Activated CD8-positive, alpha-beta memory T cell treated with anti-CD3 and anti-CD28 coated beads, Interleukin-2, amount 10 ng/mL, durations not matched to agents 7 days and 5 days (primary cell): ENCODE data around the gene SFMBT2. TPM values are rescaled to one million over a fixed set of nuclear protein-coding genes. Genes with fewer than 3 reads are reported as not detected.

Source experiments
- ATAC-seq: fragments of 150-1000 bp; cut with Tn5 transposase; one replicate; pipeline ENCODE4 v1.10.0; 2021; ENCODE audit warnings: moderate library complexity
- CTCF ChIA-PET: fragments of 350-600 bp; sonication (Branson Sonifier 250); formaldehyde crosslinking; loops from one replicate; lab custom pipeline; 2021; ENCODE audit warnings: antibody characterized with exemption; lab: Charles Lee
- DNase-seq: peaks from one replicate; pipeline ENCODE4 v3.0.0-alpha.2; 2020
- H3K27ac Mint-ChIP-seq: one replicate; pipeline ENCODE4 v1.8.0; 2021; ENCODE audit warnings: mild to moderate bottlenecking, mixed read lengths
- H3K27me3 Mint-ChIP-seq: one replicate; pipeline ENCODE4 v1.8.0; 2021; ENCODE audit warnings: mixed read lengths
- H3K36me3 Mint-ChIP-seq: one replicate; pipeline ENCODE4 v1.8.0; 2021; ENCODE audit warnings: mild to moderate bottlenecking, mixed read lengths
- H3K4me1 Mint-ChIP-seq: one replicate; pipeline ENCODE4 v1.8.0; 2021; ENCODE audit warnings: mixed read lengths
- H3K4me3 Mint-ChIP-seq: one replicate; pipeline ENCODE4 v1.8.0; 2021; ENCODE audit warnings: mild to moderate bottlenecking, moderate library complexity, mixed read lengths
- H3K9me3 Mint-ChIP-seq: one replicate; pipeline ENCODE4 v1.8.0; 2022; ENCODE audit warnings: low read depth, mixed read lengths
- total RNA-seq, 2 experiments: library from RNA; stranded (reverse); gene quantifications; one replicate each; pipeline ENCODE4 v1.2.3, GENCODE V29; 2021

The SFMBT2 gene
- total RNA-seq, 2 experiments from 2014 or later, result 49.5 to 69.0 TPM

DNA sequence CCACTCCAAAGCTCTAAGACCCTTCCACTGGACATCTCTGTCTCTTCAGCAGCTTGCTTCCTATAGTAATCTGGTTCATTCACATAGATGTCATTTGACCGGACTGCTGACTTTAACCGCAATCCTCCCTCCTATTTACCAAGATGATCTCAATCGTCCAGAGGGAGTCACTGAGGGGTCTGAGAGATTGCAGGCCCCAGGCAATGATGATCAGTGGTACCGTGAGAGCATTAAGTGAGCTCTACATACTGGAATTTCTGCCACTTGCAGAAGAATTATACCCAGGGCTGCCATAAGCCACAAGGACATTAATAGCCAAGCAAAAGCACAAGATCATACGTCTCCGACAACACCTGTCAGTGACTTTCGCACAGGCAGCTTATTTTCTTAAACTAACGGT is 245.9 kb downstream of the SFMBT2 start:
- no peak overlapping the region for H3K27ac Mint-ChIP-seq
- CTCF ChIA-PET, result interaction anchor here (1.3 kb wide), 1 partner anchor 245 kb away, joined by 4 read pairs; no protein-coding TSS in a partner anchor
- no peaks in the 10 kb centered on the region for H3K27me3 Mint-ChIP-seq
- H3K9me3 Mint-ChIP-seq, result no peaks in the 10 kb centered on the region
- H3K4me1 Mint-ChIP-seq, result peaks cover 4% of the 10 kb centered on the region
- no peak overlapping the region for H3K4me3 Mint-ChIP-seq
- no peak for ATAC-seq
- peaks cover 53% of the 10 kb centered on the region for H3K36me3 Mint-ChIP-seq
- no peak for DNase-seq

DNA sequence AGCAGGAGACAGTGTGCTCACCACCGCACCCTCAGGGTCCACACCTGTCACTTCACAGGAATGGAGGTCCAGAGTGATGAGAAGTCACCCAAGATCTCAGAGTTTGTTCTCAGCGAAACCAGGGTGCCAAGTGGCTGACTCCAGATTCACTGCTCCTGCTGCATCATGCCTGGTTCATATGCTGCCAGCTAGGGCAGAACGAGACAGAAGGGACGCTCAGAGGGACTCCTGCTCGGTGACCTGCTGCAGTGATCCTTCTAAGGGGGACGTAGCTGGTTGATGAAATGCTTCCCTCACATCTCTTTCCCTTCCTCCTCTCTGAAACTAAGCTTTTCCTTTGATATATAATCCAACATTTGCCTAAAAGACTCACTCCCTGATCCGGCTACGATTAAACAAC is 248.5 kb downstream of the SFMBT2 start:
- peaks cover 10% of the 10 kb centered on the region for H3K4me1 Mint-ChIP-seq
- DNase-seq (no peak), ATAC-seq (no peak)
- H3K36me3 Mint-ChIP-seq, result peaks cover 51% of the 10 kb centered on the region
- H3K27me3 Mint-ChIP-seq, result no peaks in the 10 kb centered on the region
- no peak overlapping the region for H3K4me3 Mint-ChIP-seq
- CTCF ChIA-PET, result interaction anchor here (1.1 kb wide), 1 partner anchor 17 kb away, joined by 3 read pairs; no protein-coding TSS in a partner anchor
- H3K9me3 Mint-ChIP-seq, result no peaks in the 10 kb centered on the region
- H3K27ac Mint-ChIP-seq, result no peak overlapping the region

DNA sequence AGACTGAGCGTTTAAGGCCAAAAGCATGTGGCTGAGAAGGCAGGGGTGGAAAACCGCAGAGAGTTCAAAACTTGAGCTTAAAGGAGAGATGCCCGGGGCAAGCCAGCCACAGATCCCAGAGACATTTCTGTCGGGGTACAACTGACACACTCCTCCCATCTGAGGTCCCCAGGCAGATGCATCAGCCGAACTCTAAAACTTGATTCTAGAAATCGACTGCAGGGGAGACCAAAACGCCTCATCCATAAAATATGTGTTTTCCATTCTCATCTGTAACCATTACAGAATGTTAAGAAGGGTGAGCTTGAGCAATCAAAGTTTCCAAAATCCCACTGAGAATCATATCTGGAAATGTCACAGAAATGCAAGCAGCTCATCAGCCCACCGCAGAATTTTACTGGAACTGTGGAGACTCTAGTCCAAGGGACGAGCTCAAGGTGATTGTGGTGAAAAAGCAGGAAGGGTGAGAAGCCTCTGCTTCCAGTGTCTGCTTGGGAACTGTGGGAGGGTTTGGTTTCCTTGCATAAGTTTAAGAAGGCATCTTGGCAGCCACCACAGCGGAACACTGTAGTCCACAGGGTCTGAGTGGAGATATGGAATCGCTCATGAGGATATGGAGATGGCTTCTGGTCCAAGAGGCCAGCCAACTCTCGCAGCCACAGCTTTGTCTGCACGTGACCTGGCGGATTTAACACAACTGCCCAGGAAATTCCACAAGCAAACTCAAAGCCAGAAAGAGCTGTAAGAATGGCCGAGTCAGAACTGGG is 249.2 kb downstream of the SFMBT2 start:
- H3K27me3 Mint-ChIP-seq, result no peaks in the 10 kb centered on the region
- H3K4me3 Mint-ChIP-seq, result no peak overlapping the region
- peaks cover 49% of the 10 kb centered on the region for H3K36me3 Mint-ChIP-seq
- CTCF ChIA-PET, result interaction anchor here (1.1 to 1.2 kb wide), 2 partner anchors 17 to 242 kb away, joined by 3 read pairs; no protein-coding TSS in a partner anchor
- no peak for ATAC-seq
- no peak for DNase-seq
- no peaks in the 10 kb centered on the region for H3K9me3 Mint-ChIP-seq
- no peak overlapping the region for H3K27ac Mint-ChIP-seq
- peaks cover 10% of the 10 kb centered on the region for H3K4me1 Mint-ChIP-seq

DNA sequence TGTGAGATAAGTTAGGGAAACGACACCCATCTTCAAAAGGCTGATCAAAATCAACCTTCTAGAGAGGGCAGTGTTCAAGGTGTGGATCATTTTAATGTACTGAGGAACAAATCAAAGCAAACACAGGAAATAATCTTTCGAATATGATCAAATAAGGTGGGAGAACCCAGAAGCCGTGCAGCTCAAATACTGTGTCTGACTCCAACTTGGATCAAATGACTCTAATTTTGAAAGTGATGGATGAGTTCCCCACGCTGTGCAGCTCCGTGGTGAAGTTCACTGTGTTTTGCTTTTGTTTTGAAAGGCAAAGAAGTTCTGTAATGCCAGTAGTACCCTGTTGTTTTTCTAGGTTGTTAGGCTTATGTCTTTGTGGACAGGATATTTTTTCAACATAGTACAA is 250.9 kb downstream of the SFMBT2 start:
- Mint-ChIP-seq H3K36me3 (peaks cover 49% of the 10 kb centered on the region), H3K27me3 (no peaks in the 10 kb centered on the region), H3K9me3 (no peaks in the 10 kb centered on the region), H3K4me3 (no peak overlapping the region), H3K4me1 (peaks cover 10% of the 10 kb centered on the region), H3K27ac (peak overlapping the region; percentile 18)
- ATAC-seq (no peak), DNase-seq (no peak)
- CTCF ChIA-PET, result interaction anchor here (0.6 to 0.8 kb wide), 2 partner anchors 33 to 240 kb away, joined by 3 read pairs; no protein-coding TSS in a partner anchor

DNA sequence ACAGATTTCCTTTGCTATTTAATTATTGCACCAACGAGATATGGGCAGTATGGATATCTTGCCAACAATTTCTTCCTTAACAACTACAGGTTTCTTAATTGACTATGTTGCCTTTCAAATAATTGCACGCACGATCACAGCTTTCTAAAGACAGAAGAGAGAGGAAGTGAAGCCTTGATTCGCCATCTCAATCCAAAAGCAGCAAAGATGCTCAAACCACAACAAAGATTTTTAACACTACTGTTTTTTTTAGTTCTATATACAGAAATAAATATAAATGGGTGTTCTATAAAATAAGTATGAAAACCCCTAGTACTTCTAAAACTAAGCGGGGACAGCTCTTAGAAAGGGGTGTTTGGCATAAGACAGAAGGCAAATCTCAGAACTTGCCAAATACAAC is 251.3 kb downstream of the SFMBT2 start:
- Mint-ChIP-seq H3K4me3 (no peak overlapping the region), H3K27ac (no peak overlapping the region), H3K9me3 (no peaks in the 10 kb centered on the region), H3K4me1 (peaks cover 10% of the 10 kb centered on the region), H3K36me3 (peaks cover 49% of the 10 kb centered on the region), H3K27me3 (no peaks in the 10 kb centered on the region)
- ATAC-seq (no peak), DNase-seq (no peak)
- CTCF ChIA-PET, result interaction anchor here (0.8 kb wide), 1 partner anchor 240 kb away, joined by 3 read pairs; no protein-coding TSS in a partner anchor

DNA sequence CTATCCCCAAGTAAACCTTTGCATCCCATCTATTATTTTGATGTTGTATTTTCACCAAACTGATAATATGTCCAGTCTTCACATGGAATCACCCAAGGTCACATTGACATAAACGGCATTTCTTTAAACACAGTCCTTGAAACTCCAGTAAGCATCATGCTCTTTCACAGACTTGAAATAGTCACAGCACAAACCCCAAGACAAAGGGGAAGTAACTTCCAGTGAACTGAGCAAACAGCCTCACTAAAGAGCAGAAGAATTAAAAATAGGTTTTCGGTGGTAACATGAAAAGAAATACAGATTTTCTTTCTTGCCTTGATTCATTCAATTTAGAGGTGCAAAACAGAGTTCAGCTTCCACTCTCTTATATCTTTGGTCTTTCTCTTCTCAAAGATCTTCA is 253.7 kb downstream of the SFMBT2 start:
- ATAC-seq, result no peak
- H3K4me3 Mint-ChIP-seq, result no peak overlapping the region
- peaks cover 7% of the 10 kb centered on the region for H3K27me3 Mint-ChIP-seq
- H3K9me3 Mint-ChIP-seq, result no peaks in the 10 kb centered on the region
- CTCF ChIA-PET, result no interaction called here
- DNase-seq, result no peak
- H3K4me1 Mint-ChIP-seq, result peaks cover 10% of the 10 kb centered on the region
- H3K27ac Mint-ChIP-seq, result no peak overlapping the region
- H3K36me3 Mint-ChIP-seq, result peaks cover 36% of the 10 kb centered on the region

DNA sequence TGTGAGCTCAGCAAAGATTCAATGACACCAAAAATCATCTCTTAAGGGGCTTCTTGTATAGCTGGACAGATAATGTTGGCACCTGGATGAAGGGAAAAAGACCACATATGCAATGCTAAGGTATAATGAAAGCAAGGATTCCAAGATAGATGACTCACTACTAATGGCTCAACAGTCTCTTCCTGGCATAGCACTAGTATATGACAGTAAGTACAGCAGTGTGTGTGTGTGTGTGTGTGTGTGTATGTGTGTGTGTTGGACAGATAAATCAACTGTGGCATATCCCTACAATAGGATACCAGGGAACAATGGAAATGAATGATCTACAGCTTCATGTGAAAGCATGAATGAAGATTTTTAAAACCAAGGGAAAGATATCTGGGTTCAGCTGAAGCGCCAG is 257.1 kb downstream of the SFMBT2 start:
- ATAC-seq (no peak), DNase-seq (no peak)
- no peaks in the 10 kb centered on the region for H3K4me1 Mint-ChIP-seq
- peaks cover 11% of the 10 kb centered on the region for H3K36me3 Mint-ChIP-seq
- no peak overlapping the region for H3K4me3 Mint-ChIP-seq
- no peak overlapping the region for H3K27ac Mint-ChIP-seq
- H3K27me3 Mint-ChIP-seq, result peaks cover 18% of the 10 kb centered on the region
- CTCF ChIA-PET, result interaction anchor here (0.7 to 1.8 kb wide), 5 partner anchors 19 to 396 kb away, joined by 3 to 6 read pairs (median 4); no protein-coding TSS in a partner anchor
- no peaks in the 10 kb centered on the region for H3K9me3 Mint-ChIP-seq

DNA sequence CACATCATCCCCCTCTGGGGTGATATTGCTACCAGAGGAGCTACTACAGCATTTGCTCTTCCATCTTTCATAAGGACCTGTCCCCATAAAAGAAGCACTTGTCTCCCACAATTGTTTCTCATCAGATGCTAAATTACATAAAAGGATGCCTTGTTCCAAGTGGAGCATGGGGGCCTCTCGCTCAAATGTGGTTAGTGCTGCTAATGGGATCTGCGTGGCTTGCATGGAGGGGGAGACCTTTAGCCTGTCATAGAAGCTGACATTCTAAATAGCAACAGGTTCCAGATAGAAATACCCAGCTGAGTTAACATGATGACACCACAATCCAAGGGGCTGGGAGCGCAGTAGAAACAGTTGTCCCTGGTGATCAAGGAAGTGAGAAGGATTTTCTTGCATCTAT is 257.9 kb downstream of the SFMBT2 start:
- Mint-ChIP-seq H3K4me1 (no peaks in the 10 kb centered on the region), H3K9me3 (no peaks in the 10 kb centered on the region), H3K27me3 (peaks cover 22% of the 10 kb centered on the region), H3K27ac (no peak overlapping the region), H3K36me3 (peaks cover 8% of the 10 kb centered on the region), H3K4me3 (no peak overlapping the region)
- CTCF ChIA-PET, result interaction anchor here (0.5 to 1.8 kb wide), 4 partner anchors 18 to 665 kb away, joined by 3 to 6 read pairs (median 4); no protein-coding TSS in a partner anchor
- DNase-seq (no peak), ATAC-seq (no peak)

DNA sequence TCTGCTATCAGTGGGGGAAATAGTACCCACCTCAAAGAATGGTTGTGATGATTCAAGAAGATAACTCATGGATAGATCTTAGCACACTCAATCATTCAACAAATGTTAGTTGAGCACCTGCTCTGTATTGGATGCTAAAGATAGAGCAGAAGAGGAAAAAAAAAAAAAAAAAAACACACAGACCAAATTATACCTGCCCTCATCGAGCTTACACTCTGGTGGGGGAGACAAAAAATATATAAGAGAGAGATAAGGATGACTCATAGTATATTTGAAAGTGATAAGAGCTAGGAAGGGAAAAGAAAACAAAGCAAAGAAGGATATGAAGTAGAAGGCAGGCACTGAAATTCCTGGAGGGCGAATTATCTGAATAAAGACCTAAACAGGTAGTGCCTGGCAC is 258.5 kb downstream of the SFMBT2 start:
- Mint-ChIP-seq H3K27ac (no peak overlapping the region), H3K4me3 (no peak overlapping the region), H3K27me3 (peaks cover 22% of the 10 kb centered on the region), H3K9me3 (no peaks in the 10 kb centered on the region), H3K36me3 (peaks cover 6% of the 10 kb centered on the region), H3K4me1 (no peaks in the 10 kb centered on the region)
- ATAC-seq (no peak), DNase-seq (no peak)
- CTCF ChIA-PET, result interaction anchor here (0.5 to 1.8 kb wide), 4 partner anchors 18 to 664 kb away, joined by 3 to 6 read pairs (median 4); no protein-coding TSS in a partner anchor

DNA sequence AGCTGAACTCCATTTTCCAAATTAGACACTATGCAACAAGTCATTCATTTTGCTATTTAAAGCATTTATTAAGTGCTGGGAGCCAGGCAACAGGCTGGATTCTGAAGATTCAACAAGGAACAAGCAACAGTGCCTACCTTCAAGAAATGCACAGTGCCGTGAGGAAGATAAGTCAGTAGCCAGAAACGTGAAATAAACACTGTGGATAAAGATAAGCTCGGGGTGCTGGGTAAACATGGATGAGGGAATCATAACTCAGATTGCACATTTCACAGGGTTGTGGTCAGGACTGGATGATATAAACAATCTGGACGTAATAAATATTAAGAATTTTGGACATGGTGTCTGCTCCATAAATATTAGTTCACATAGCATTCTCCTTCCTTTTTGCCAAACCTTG is 259.3 kb downstream of the SFMBT2 start:
- H3K4me3 Mint-ChIP-seq, result no peak overlapping the region
- no peaks in the 10 kb centered on the region for H3K4me1 Mint-ChIP-seq
- H3K9me3 Mint-ChIP-seq, result no peaks in the 10 kb centered on the region
- ATAC-seq (no peak), DNase-seq (no peak)
- peaks cover 22% of the 10 kb centered on the region for H3K27me3 Mint-ChIP-seq
- CTCF ChIA-PET, result interaction anchor here (1.0 kb wide), 1 partner anchor 259 kb away, joined by 3 read pairs; the partner anchor contains the start of gene SFMBT2
- H3K36me3 Mint-ChIP-seq, result peaks cover 1% of the 10 kb centered on the region
- no peak overlapping the region for H3K27ac Mint-ChIP-seq

DNA sequence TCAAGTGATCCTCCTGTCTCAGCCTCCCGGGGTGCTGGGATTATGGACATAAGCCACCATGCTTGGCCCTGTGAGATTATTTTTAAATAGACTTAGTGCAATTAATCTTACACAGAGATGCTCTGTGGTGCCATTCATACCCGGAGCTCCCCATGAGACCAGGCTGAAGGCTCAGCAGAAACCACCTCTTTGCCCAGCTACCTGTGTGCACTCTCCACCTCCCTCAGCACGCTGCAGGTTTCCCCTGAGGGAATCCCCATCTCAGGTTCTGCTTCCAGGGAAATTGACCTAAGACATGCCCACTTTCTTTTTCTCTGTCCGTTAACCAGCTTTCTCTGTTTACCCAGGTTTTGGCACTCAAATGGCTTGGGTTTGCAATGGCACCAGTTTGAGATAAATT is 260.5 kb downstream of the SFMBT2 start:
- no peak overlapping the region for H3K4me3 Mint-ChIP-seq
- ATAC-seq (no peak), DNase-seq (no peak)
- CTCF ChIA-PET, result no interaction called here
- H3K27ac Mint-ChIP-seq, result no peak overlapping the region
- H3K36me3 Mint-ChIP-seq, result no peaks in the 10 kb centered on the region
- no peaks in the 10 kb centered on the region for H3K4me1 Mint-ChIP-seq
- no peaks in the 10 kb centered on the region for H3K9me3 Mint-ChIP-seq
- peaks cover 23% of the 10 kb centered on the region for H3K27me3 Mint-ChIP-seq

DNA sequence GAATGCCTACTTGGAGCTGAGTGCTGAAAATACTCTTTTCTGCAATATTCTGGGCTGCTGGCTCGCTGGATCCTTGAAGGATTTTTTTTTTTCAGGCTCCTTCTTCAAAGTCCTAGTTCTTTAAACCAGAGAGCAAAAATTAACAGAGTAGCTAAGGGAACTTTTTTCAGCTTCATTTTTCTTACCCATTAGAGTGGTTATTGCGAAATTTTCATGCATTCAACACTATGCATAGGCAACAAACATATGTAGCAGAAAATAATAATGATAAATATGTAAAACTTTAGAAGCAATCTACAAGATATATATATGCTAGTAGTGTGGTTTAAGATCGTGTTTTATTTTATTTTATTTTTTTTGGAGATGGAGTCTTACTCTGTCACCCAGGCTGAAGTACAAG is 264.6 kb downstream of the SFMBT2 start:
- H3K4me3 Mint-ChIP-seq, result no peak overlapping the region
- DNase-seq (no peak), ATAC-seq (no peak)
- no peaks in the 10 kb centered on the region for H3K36me3 Mint-ChIP-seq
- H3K9me3 Mint-ChIP-seq, result peaks cover 2% of the 10 kb centered on the region
- H3K27ac Mint-ChIP-seq, result no peak overlapping the region
- CTCF ChIA-PET, result interaction anchor here (1.4 kb wide), 1 partner anchor 15 kb away, joined by 4 read pairs; no protein-coding TSS in a partner anchor
- H3K27me3 Mint-ChIP-seq, result peaks cover 30% of the 10 kb centered on the region
- H3K4me1 Mint-ChIP-seq, result no peaks in the 10 kb centered on the region

DNA sequence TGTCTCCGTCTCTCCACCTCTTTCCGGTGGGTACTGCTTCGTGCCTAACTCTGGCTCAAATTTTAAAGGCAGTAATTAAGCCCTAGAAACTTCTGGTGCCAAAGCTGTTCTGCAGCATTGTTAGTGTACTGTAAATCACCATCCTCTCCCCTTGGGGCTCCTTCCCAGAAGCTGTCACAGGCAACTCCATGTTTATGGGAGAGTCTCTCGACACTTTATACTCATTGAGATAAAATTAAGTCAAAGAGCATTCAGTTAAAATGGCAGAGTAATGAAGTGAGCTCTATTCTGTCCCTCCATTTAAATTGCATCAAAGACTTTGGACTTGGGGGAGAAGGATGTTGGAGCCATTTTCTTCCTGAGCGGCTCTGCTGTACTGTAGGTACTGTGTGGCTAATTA is 274.8 kb downstream of the SFMBT2 start:
- H3K27me3 Mint-ChIP-seq, result peaks cover 36% of the 10 kb centered on the region
- CTCF ChIA-PET, result no interaction called here
- peaks cover 8% of the 10 kb centered on the region for H3K4me1 Mint-ChIP-seq
- peaks cover 3% of the 10 kb centered on the region for H3K36me3 Mint-ChIP-seq
- DNase-seq (no peak), ATAC-seq (no peak)
- H3K27ac Mint-ChIP-seq, result no peak overlapping the region
- no peaks in the 10 kb centered on the region for H3K9me3 Mint-ChIP-seq
- H3K4me3 Mint-ChIP-seq, result no peak overlapping the region

DNA sequence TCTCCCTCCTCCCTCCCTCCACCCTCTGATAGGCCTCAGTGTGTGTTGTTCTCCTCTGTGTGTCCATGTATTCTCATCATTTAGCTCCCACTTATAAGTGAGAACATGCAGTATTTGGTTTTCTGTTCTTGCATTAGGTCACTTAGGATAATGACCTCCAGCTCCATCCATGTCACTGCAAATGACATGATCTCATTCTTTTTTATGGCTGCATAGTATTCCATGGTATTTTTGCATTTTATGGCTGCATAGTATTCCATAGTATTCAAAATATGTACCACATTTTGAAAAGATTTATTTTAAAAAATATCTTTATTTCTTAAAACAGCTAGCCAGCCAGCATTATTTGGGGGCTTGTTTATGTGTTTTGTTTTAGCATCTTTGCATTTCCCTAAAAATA is 275.6 kb downstream of the SFMBT2 start:
- DNase-seq (no peak), ATAC-seq (no peak)
- Mint-ChIP-seq H3K36me3 (peaks cover 3% of the 10 kb centered on the region), H3K9me3 (no peaks in the 10 kb centered on the region), H3K27ac (no peak overlapping the region), H3K27me3 (peaks cover 39% of the 10 kb centered on the region), H3K4me1 (peaks cover 8% of the 10 kb centered on the region), H3K4me3 (no peak overlapping the region)
- CTCF ChIA-PET, result interaction anchor here (1.6 to 1.7 kb wide), 3 partner anchors 14 to 217 kb away, joined by 4 to 8 read pairs (median 7); no protein-coding TSS in a partner anchor
